HG03196 (cell line): Measurements from ENCODE around the gene TTC39B.

ENCODE experiments used
- ATAC-seq: cut with Tn5 transposase; IDR thresholded peaks from one replicate; pipeline ENCODE4 v1.9.1; 2021; ENCODE audit not compliant: unreplicated experiment

Gene TTC39B

DNA sequence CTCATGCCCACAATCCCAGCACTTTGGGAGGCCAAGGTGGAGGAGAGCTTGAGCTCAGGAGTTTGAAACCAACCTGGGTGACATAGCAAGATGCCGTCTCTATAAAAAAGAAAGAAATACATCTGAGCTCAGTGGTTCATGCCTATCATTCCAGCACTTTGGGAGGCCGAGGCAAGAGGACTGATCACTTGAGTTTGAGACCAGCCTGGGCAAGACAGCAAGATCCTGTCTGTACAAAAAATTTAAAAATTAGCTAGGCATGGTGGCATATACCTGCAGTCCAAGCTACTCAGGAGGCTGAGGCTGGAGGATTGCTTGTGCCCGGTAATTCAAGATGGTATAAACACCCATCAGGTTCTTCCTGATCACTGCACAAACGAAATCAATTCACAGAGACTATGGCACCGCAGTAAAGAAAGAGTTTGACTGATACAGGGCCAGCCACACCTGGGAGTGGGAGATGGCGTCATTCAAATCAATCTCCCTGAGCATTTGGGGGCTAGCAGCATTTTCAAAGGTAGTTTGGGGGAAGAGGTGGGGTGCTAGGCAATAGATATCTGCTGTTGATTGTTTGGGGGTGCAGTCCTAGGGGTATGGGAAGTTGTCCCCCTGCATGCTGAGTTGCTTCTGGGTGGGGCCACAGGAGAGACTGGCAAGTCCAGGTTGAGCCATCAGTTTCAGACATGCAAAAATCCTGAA is 169.2 kb downstream of the TTC39B start:
- no peak for ATAC-seq

DNA sequence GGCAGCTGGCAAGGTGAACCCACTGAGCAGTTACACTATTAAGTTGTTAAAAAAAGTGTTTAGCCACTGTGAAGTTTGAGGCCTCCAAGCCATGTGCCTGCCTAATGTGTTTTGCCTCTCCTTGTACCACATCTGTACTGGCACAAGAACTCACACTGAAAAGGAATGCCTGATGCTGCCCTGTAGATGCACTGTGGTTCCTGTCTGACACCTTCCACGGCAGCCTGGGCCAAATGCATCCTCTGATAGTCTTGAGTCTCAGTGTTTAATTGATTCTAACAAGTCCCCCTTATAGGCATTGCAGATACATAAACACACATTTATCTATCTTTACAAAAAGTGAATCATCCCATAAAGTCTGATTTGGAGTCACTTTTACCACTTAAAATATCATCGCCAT is 169.9 kb downstream of the TTC39B start:
- no peak for ATAC-seq

DNA sequence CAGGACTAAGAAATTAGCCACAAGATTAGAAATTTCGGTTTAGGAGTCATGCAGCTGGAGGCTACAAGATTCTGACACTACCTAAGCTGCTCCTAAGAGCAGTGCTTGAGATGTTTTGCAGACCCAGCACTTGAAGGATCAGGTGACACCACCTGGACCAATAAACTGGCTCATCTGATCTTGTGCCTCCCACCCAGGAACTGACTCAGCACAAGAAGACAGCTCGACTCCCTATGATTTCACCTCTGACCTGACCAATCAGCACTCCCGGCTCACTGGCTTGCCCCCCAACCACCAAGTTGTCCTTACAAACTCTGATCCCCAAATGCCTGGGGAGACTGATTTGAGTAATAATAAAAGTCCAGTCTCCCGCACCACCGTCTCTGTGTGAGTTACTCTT is 170.4 kb downstream of the TTC39B start:
- ATAC-seq = no peak

DNA sequence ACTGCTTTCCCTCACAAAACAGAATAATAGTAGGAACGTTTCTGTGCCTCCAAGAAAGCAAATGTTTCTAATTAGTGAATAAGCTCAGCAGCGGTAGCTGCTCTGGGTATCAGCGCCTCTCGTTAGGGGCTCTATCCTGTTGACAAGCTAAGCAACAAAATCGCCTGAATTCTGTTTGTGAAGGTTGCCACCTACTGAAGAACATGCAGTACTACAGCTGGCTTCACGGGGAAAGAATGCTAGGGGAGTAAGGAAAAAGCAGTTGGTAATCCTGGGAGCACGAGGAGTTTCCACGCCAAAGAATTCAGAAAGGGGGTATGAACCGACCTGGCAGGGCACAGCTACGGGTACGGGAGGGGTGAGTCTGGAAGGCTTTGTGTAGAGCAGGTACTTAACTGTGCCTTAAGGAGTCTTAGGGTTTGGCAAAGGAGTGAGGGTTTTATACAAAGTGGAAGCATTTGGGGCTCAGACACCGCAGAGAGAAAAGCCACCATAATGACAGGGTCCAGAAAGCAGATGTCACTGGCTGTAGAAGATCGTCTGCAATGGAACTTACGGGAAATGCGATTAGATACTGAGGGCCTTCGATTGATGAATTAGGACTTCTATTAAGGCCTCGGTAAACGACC is 171.7 kb downstream of the TTC39B start:
- peak; percentile 84 for ATAC-seq

DNA sequence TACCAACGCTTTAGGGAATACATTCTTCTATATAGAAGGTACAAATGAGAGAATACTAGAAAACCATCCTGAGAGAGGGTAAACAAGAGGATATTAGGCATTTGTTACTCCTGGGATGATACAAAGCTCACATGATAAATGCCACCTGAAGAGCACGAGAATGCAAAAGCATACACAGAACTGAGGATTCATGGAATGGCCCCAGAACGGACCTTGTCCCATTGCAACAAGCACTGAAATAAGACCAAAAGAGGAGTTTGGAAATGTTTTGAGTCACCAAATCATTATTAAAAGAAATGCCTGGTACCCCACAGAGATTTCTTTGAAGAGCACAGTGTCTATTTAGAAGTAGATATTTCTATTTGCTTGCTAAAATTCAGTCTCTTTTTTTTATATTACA is 173.5 kb downstream of the TTC39B start:
- no peak for ATAC-seq

DNA sequence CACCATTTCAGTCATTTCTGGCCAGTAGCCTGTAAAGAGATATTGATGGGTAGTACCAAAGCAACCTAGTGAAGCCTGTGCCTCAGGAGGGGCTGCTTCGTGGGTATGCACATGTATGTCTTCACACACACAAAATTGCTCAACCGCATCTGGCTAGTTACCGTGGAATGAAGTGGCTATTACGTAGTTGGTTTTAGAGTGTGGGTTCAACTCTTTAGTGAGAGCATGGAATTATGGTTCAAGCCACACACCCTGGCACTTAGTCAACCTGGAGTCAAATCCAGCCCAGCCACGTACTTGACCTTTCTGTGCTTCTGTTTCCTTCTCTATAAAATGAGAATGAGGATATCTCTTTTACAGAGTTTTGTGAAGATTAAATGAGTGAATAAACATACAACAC is 174.9 kb downstream of the TTC39B start:
- no peak for ATAC-seq

DNA sequence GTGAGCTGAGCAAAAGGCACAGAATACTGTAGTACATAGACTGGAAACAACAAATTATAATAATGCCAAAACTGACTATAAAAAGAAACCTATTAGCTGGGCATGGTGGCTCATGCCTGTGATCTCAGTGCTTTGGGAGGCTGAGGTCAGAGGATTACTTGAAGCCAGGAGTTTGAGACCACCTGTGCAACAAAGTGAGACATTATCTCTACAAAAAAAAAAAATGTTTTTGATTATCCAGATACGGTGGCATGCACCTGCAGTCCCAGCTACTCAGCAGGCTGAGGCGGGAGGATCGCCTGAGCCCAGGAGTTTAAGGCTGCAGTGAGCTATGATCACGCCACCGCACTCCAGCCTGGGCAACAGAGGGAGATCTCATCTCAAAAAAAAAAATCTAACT is 175.9 kb downstream of the TTC39B start:
- no peak for ATAC-seq

DNA sequence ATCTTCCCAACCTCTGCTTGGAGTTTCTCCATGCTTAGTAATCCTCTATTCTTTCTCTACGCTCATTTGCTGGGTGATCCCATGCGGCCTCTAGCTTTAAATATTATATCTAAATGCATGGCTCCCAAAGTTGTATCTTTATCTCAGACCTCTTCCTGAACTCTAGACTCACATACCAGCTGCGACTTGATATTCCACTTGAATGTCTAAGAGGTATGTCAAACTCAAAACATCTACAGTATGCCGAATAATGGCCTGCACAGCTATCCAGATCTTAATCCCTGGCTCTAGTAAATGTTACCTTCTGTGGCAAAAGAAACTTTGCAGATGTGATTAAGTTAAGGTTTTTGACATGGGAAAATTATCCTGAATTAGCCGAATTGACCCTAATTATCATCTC is 179.2 kb downstream of the TTC39B start:
- ATAC-seq = no peak

DNA sequence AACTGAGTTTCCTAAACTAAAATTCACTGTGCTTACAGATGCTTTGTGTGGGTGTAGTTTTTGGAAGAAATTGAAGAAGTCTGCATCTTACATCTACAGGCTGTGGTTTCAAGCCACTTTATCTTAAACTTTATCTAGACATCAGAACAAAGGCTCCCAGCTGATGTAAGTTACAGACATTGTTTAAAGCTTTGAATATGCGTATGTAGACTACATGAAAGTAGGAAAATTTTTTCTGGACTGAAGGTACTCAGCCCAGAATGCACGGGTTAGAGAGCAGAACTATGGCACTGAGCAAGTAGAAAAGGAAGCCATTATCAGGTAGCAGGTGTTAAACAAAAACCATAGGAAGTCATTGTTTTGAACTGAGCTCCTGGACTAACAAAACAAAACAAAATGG is 185.4 kb downstream of the TTC39B start:
- no peak for ATAC-seq

DNA sequence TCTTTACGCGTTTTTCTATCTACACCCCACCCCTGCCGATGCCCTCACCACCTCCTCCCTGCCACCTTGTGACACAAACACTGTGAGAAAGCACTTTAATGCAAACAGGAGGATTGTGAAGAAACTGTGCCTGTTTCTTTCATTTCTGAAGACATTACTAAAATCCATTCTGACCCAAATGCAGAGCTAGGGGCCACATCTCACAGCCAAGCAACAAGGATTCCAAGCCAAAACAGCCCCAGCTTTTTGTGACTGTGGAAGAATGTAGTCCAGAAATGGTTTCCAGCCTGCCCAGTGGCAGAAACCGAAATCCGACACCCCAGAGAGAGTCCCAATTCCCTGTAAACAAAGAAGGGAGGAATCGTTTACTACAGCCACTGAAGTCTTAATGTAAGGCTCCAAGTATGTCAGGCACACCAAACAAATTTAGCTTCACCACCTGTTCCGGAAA is 190.9 kb downstream of the TTC39B start:
- ATAC-seq = no peak

DNA sequence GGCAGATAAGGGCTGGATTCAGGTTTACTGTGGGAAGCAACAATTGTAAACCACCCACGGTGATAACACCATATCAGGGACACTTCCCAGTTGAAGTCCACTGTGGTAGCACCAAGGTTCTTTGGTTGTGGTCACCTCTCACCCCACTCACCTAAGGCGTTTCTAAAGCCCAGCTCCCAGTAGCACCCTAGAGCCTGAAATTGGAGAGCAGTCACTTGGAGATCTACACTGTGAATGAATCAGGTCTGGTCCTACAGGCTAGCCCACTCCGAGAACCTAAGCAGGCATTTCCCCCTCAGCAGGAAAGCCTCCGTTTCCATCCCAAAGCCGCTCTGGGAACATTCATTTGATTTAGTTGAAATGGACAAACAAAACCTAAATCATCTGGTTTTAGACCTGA is 191.3 kb downstream of the TTC39B start:
- no peak for ATAC-seq

DNA sequence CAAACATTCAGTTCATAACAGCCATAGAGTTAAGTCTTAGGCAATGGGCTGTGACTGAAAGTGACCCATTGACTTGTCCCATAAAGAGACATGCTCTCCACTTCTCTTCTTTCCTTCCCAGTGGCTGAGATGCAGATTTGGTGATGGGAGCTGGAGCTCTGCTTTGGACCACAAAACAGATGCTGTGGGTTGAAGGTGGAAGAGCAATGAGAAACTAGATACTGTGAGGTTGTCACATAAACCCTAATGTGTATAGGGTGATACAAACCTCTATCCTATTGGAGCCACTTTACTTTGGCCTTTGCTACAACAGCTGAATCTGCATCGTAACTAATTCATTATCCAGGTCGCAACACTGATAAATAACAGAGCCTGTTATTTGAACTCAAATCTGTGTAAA is 192.0 kb downstream of the TTC39B start:
- no peak for ATAC-seq
